B cell (primary cell): ENCODE measurements around the gene NHSL2. TPM values are rescaled to one million over a fixed set of nuclear protein-coding genes. Genes with fewer than 3 reads are reported as not detected.

Source experiments
- ATAC-seq: fragments of 200-7000 bp; cut with Tn5 transposase; one replicate; pipeline ENCODE4 v1.10.0; 2021; ENCODE audit warnings: low read depth, mild to moderate bottlenecking, moderate number of reproducible peaks, moderate library complexity
- CTCF ChIA-PET: fragments of 350-600 bp; sonication (Branson Sonifier 250); formaldehyde crosslinking; loops from one replicate; lab custom pipeline; 2021; ENCODE audit warnings: antibody characterized with exemption, inconsistent platforms; lab: Charles Lee
- POLR2A ChIA-PET: fragments of 350-600 bp; sonication (Branson Sonifier 250); formaldehyde crosslinking; loops from one replicate; lab custom pipeline; 2021; ENCODE audit warnings: antibody characterized with exemption; lab: Charles Lee
- DNase-seq: peaks from one replicate; pipeline ENCODE4 v3.0.0; 2013
- H2AFZ ChIP-seq: 2 replicates; pipeline ENCODE4 v1.6.1; 2012; ENCODE audit warnings: mild to moderate bottlenecking, low read depth, low read length; ENCODE audit not compliant: insufficient read depth, poor library complexity, severe bottlenecking
- H3K27ac ChIP-seq, 2 donors: 1 replicate in 1 of 2; 2 replicates in 1 of 2; pipeline ENCODE4 v1.5.1; 2012 to 2013; ENCODE audit warnings: low read length in 2 of 2, mild to moderate bottlenecking in 2 of 2, moderate library complexity in 1 of 2
- H3K27me3 ChIP-seq, 4 experiments: fragments of 200-600 bp in 1 of 4; sonication (generic) in 1 of 4; replicated peaks in 1 of 4; 1 replicate in 2 of 4; 2 replicates in 2 of 4; pipeline versions ENCODE4 v1.6.1 to v1.7.0; 2013 to 2016; ENCODE audit warnings: low read length in 3 of 4, mild to moderate bottlenecking in 2 of 4, mixed read lengths in 1 of 4, moderate library complexity in 1 of 4; ENCODE audit not compliant: insufficient read depth in 4 of 4, control insufficient read depth in 3 of 4; ENCODE audit errors: control extremely low read depth in 1 of 4
- H3K36me3 ChIP-seq, 2 experiments: replicated peaks in 1 of 2; 1 replicate in 1 of 2; 2 replicates in 1 of 2; pipeline versions ENCODE4 v1.6.1 to v1.7.1; 2013; ENCODE audit warnings: low read length in 1 of 2; ENCODE audit not compliant: insufficient read depth in 2 of 2, control insufficient read depth in 1 of 2; ENCODE audit errors: control extremely low read depth in 1 of 2, extremely low read depth in 1 of 2
- H3K4me1 ChIP-seq, 2 donors: fragments of 200-600 bp in 1 of 2; sonication (generic) in 1 of 2; 1 replicate in 1 of 2; 2 replicates in 1 of 2; pipeline versions ENCODE4 v1.5.1 to v1.6.1; 2013 to 2017; ENCODE audit warnings: low read length in 2 of 2; ENCODE audit not compliant: control insufficient read depth in 2 of 2, insufficient read depth in 2 of 2
- H3K4me2 ChIP-seq: replicated peaks from 2 replicates; pipeline ENCODE3; 2012; ENCODE audit warnings: mild to moderate bottlenecking, low read depth, low read length; ENCODE audit not compliant: poor library complexity, severe bottlenecking
- H3K4me3 ChIP-seq, 5 experiments: fragments of 200-600 bp in 1 of 5; sonication (generic) in 1 of 5; 1 replicate in 3 of 5; 2 replicates in 2 of 5; pipeline versions ENCODE4 v1.5.1 to v1.7.0; 2011 to 2016; ENCODE audit warnings: low read length in 4 of 5, mild to moderate bottlenecking in 4 of 5, low read depth in 2 of 5, control low read depth in 1 of 5, moderate library complexity in 1 of 5; ENCODE audit not compliant: insufficient read depth in 1 of 5; ENCODE audit errors: control extremely low read depth in 1 of 5, extremely low read depth in 1 of 5
- H3K79me2 ChIP-seq: fragments of 200-600 bp; sonication (generic); one replicate; pipeline ENCODE4 v1.6.0; 2016; ENCODE audit warnings: low read length; ENCODE audit not compliant: control insufficient read depth, insufficient read depth
- H3K9ac ChIP-seq: fragments of 200-600 bp; sonication (generic); 2 replicates; pipeline ENCODE4 v1.6.1; 2017; ENCODE audit warnings: mild to moderate bottlenecking, low read length, moderate library complexity
- H3K9me3 ChIP-seq, 3 donors: one replicate each; pipeline versions ENCODE4 v1.6.1 to v1.7.1; 2013; ENCODE audit warnings: low read length in 2 of 3; ENCODE audit not compliant: control insufficient read depth in 2 of 3, insufficient read depth in 1 of 3; ENCODE audit errors: control extremely low read depth in 1 of 3
- H4K20me1 ChIP-seq: 2 replicates; pipeline ENCODE4 v1.6.0; 2012; ENCODE audit warnings: mild to moderate bottlenecking, low read length; ENCODE audit not compliant: insufficient read depth, control insufficient read depth, poor library complexity, severe bottlenecking
- H3K27ac Mint-ChIP-seq: one replicate; pipeline ENCODE4 v1.8.0; 2021; ENCODE audit warnings: mixed read lengths
- H3K27me3 Mint-ChIP-seq: one replicate; pipeline ENCODE4 v1.8.0; 2021; ENCODE audit warnings: mixed read lengths
- H3K4me1 Mint-ChIP-seq: one replicate; pipeline ENCODE4 v1.8.0; 2021; ENCODE audit warnings: mixed read lengths
- H3K4me3 Mint-ChIP-seq: one replicate; pipeline ENCODE4 v1.8.0; 2021; ENCODE audit warnings: mixed read lengths
- H3K9me3 Mint-ChIP-seq: one replicate; pipeline ENCODE4 v1.8.0; 2022; ENCODE audit warnings: mixed read lengths; ENCODE audit not compliant: insufficient read depth
- CTCF ChIP-seq: fragments of 200-600 bp; IDR thresholded peaks from one replicate; pipeline ENCODE4 v1.8.0; 2022; ENCODE audit warnings: antibody characterized with exemption, mild to moderate bottlenecking
- EZH2 ChIP-seq: IDR thresholded peaks from 2 replicates; pipeline ENCODE4 v1.6.1; 2012; ENCODE audit warnings: borderline replicate concordance, low read depth, mild to moderate bottlenecking, moderate library complexity, low read length; ENCODE audit not compliant: insufficient read depth, poor library complexity, severe bottlenecking
- WGBS: methylation state at CpG from one replicate; pipeline ENCODE4 v1.1.5; 2013; ENCODE audit warnings: missing lambda C conversion rate; ENCODE audit not compliant: insufficient coverage; 5-methylcytosine and 5-hydroxymethylcytosine counted together
- intact Hi-C: fragments of 100-400 bp; cut with micrococcal nuclease; formaldehyde crosslinking; loops from one replicate; pipeline ENCODE4 v1.10.0; 2022
- polyA plus RNA-seq: library from polyadenylated mRNA; depleted of rRNA; stranded (reverse); fragments of >200 nt; gene quantifications from 2 replicates; pipeline ENCODE4 v1.2.3, GENCODE V29; 2012
- total RNA-seq, 2 donors: library from RNA; stranded (reverse); fragments of 120-200 nt in 1 of 2; gene quantifications; 1 replicate in 1 of 2; 2 replicates in 1 of 2; pipeline versions ENCODE4 v1.2.3 to v1.2.4, GENCODE V29; 2013 to 2022

NHSL2 gene
- total and polyA plus RNA-seq, 2 donors (not counting 1 experiment from before 2014, with no cell fraction given) = 0.16 to 1.7 TPM

DNA sequence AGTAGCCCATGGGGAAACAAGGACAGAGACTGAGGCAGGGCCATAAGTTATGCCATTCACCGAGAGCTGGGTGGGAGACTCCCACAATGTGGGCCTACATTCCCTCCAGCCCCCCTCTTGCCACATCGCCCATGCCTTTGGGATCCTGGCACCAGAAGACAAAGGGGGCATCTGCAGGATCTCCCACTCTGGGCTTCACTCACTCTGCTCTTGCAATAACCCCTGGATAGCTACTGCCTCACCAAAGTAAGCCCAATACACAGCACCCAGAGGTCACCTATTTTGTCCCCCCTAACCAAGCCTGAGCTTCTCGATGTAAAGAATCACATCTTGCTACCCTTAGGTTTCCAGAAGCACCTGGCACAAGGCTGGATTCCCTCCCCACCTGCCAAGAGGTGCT, 221.8 kb downstream of the NHSL2 start:
- 93% methylated on average over 2 of the region's 3 CpGs for WGBS
- peaks cover 0 to 18% (median 10%) of the 10 kb centered on the region in 4 experiments for H3K27me3 ChIP-seq
- Mint-ChIP-seq H3K27me3 (peaks cover 3% of the 10 kb centered on the region), H3K4me3 (peak overlapping the region; percentile 93), H3K9me3 (no peaks in the 10 kb centered on the region), H3K4me1 (peaks cover 11% of the 10 kb centered on the region), H3K27ac (no peak overlapping the region)
- peak overlapping the region; percentile 49 for H3K9ac ChIP-seq
- POLR2A ChIA-PET = interaction anchor here (0.6 to 2.5 kb wide), 3 partner anchors 10 to 161 kb away, joined by 3 to 13 read pairs (median 8); partner anchors contain the start of gene PIN4
- CTCF ChIA-PET = interaction anchor here (1.3 to 3.7 kb wide), 7 partner anchors 8 to 130 kb away, joined by 3 to 35 read pairs (median 5); partner anchors contain the start of gene PIN4
- no peaks in the 10 kb centered on the region for H4K20me1 ChIP-seq
- peak overlapping the region; percentile 86 for H3K4me2 ChIP-seq
- no peak overlapping the region for H3K27ac ChIP-seq
- no peaks in the 10 kb centered on the region for H3K36me3 ChIP-seq
- H3K4me1 ChIP-seq = peaks cover 7 to 10% of the 10 kb centered on the region in 2 donors
- no peaks in the 10 kb centered on the region for H3K9me3 ChIP-seq
- intact Hi-C loops = loop anchor here (1.0 kb wide), 2 partner anchors 9 to 49 kb away; partner anchors contain the start of gene PIN4
- ATAC-seq (no peak), DNase-seq (no peak)
- peak overlapping the region; percentile 65 for H2AFZ ChIP-seq
- H3K79me2 ChIP-seq = no peaks in the 10 kb centered on the region
- TF ChIP-seq EZH2 = no peak
- no peak for TF ChIP-seq CTCF
- H3K4me3 ChIP-seq = peak overlapping the region in 4 of 5 experiments; percentile 36 to 57 (median 50)

GRCh38 chrX:72133851-72134546, 223.4 kb downstream of the NHSL2 start:
- Histone ChIP-seq H3K27ac (no peak overlapping the region), H3K9me3 (no peaks in the 10 kb centered on the region), H4K20me1 (no peaks in the 10 kb centered on the region), H3K4me1 (peaks cover 7 to 10% of the 10 kb centered on the region in 2 donors), H3K4me3 (no peak overlapping the region), H3K9ac (no peak overlapping the region), H3K36me3 (no peaks in the 10 kb centered on the region), H3K27me3 (peaks cover 0 to 22% (median 11%) of the 10 kb centered on the region in 4 experiments), H2AFZ (no peak overlapping the region), H3K4me2 (no peak overlapping the region), H3K79me2 (no peaks in the 10 kb centered on the region)
- Mint-ChIP-seq H3K27me3 (peaks cover 3% of the 10 kb centered on the region), H3K4me1 (peaks cover 11% of the 10 kb centered on the region), H3K27ac (no peak overlapping the region), H3K4me3 (no peak overlapping the region), H3K9me3 (no peaks in the 10 kb centered on the region)
- TF ChIP-seq EZH2 = no peak
- no peak for TF ChIP-seq CTCF
- intact Hi-C loops = no loop called here
- ATAC-seq (no peak), DNase-seq (no peak)
- POLR2A ChIA-PET = no interaction called here
- WGBS = 100% methylated on average over 5 of the region's 11 CpGs
- CTCF ChIA-PET = no interaction called here
